ENCODE results near the gene RLN3.

DNA sequence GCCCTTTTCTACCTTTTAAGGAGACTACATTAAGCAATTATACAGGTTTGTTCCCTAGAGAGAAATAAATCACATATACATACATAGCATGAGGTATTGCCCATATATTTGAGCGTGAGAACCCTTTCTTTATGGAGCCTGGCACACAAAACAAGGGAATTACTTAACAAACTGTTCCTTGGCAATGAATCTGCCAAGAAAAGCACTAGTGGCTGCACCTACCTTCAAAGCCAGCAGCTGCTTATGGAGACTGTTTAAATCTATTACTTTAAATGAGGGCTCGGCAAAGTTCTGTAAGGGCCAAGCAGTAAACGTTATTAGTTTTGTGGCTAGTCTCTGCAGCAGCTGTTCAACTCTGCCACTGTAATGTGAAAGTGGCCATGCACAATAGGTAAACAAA is 28.9 kb upstream of the RLN3 start:
- TF ChIP-seq, protein P1, sequence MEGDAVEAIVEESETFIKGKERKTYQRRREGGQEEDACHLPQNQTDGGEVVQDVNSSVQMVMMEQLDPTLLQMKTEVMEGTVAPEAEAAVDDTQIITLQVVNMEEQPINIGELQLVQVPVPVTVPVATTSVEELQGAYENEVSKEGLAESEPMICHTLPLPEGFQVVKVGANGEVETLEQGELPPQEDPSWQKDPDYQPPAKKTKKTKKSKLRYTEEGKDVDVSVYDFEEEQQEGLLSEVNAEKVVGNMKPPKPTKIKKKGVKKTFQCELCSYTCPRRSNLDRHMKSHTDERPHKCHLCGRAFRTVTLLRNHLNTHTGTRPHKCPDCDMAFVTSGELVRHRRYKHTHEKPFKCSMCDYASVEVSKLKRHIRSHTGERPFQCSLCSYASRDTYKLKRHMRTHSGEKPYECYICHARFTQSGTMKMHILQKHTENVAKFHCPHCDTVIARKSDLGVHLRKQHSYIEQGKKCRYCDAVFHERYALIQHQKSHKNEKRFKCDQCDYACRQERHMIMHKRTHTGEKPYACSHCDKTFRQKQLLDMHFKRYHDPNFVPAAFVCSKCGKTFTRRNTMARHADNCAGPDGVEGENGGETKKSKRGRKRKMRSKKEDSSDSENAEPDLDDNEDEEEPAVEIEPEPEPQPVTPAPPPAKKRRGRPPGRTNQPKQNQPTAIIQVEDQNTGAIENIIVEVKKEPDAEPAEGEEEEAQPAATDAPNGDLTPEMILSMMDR (conservative IDR thresholded peaks at IDR 0.05), result no peak
- TF ChIP-seq ZFX (IDR thresholded peaks at IDR 0.05), result no peak

Data from C4-2B (cell line).